Stimulated activated naive B cell treated with anti-CD40 and anti-IgM and Interleukin-4, amounts not matched to agents 10 μg/mL and 1 μg/mL and 100 μg/mL, for 72 hours (primary cell): ENCODE measurements around the gene CFAP58.
"Not testable (repeated sequence)": the region's sequence is repeated elsewhere in the genome, so short reads cannot be mapped to it uniquely, and the experiment has no call there.

Source experiments
- ATAC-seq, 2 donors: fragments of 150-1000 bp; cut with Tn5 transposase; replicated peaks; 2 replicates each; pipeline ENCODE4 v1.10.0; 2021; ENCODE audit warnings: moderate library complexity in 1 of 2
- DNase-seq: peaks from one replicate; pipeline ENCODE4 v3.0.0; 2021
- H3K27ac Mint-ChIP-seq: one replicate; pipeline ENCODE4 v1.8.0; 2022; ENCODE audit warnings: mild to moderate bottlenecking, mixed read lengths
- H3K27me3 Mint-ChIP-seq, 2 donors: one replicate each; pipeline ENCODE4 v1.8.0; 2022; ENCODE audit warnings: mixed read lengths in 2 of 2
- H3K36me3 Mint-ChIP-seq, 2 donors: one replicate each; pipeline ENCODE4 v1.8.0; 2022; ENCODE audit warnings: mixed read lengths in 2 of 2, mild to moderate bottlenecking in 1 of 2
- H3K4me1 Mint-ChIP-seq, 2 donors: one replicate each; pipeline ENCODE4 v1.8.0; 2022; ENCODE audit warnings: mixed read lengths in 2 of 2, mild to moderate bottlenecking in 1 of 2
- H3K4me3 Mint-ChIP-seq, 2 donors: one replicate each; pipeline ENCODE4 v1.8.0; 2022; ENCODE audit warnings: mild to moderate bottlenecking in 2 of 2, mixed read lengths in 2 of 2, moderate library complexity in 1 of 2
- H3K9me3 Mint-ChIP-seq, 2 donors: one replicate each; pipeline ENCODE4 v1.8.0; 2022; ENCODE audit warnings: mixed read lengths in 2 of 2, mild to moderate bottlenecking in 1 of 2

The CFAP58 gene

GRCh38 chr10:104435822-104436221, 82.2 kb downstream of the CFAP58 start:
- Mint-ChIP-seq H3K9me3 (no peaks in the 10 kb centered on the region), H3K27ac (no peak overlapping the region), H3K4me1 (no peaks in the 10 kb centered on the region), H3K4me3 (no peak overlapping the region), H3K36me3 (no peaks in the 10 kb centered on the region), H3K27me3 (peaks cover 13 to 16% of the 10 kb centered on the region in 2 donors)
- no peak for DNase-seq
- no peak for ATAC-seq

- Mint-ChIP-seq H3K4me1 (no peaks in the 10 kb centered on the region), H3K36me3 (no peaks in the 10 kb centered on the region), H3K27me3 (peaks cover 13 to 16% of the 10 kb centered on the region in 2 donors), H3K4me3 (no peak overlapping the region), H3K27ac (no peak overlapping the region), H3K9me3 (no peaks in the 10 kb centered on the region)
- DNase-seq (no peak), ATAC-seq (no peak)
These were observed 83.6 kb downstream of the CFAP58 start for GRCh38 chr10:104437226-104437625.

GRCh38 chr10:104440221-104440620, 86.6 kb downstream of the CFAP58 start:
- no peak for DNase-seq
- H3K4me1 Mint-ChIP-seq = no peaks in the 10 kb centered on the region
- no peak for ATAC-seq
- H3K4me3 Mint-ChIP-seq = no peak overlapping the region
- H3K27me3 Mint-ChIP-seq = peaks cover 5 to 8% of the 10 kb centered on the region in 2 donors
- H3K9me3 Mint-ChIP-seq = no peaks in the 10 kb centered on the region
- H3K27ac Mint-ChIP-seq = no peak overlapping the region
- no peaks in the 10 kb centered on the region for H3K36me3 Mint-ChIP-seq

- ATAC-seq (peak in 1 of 2 donors; percentile 38), DNase-seq (no peak)
- Mint-ChIP-seq H3K36me3 (no peaks in the 10 kb centered on the region), H3K9me3 (no peaks in the 10 kb centered on the region), H3K4me1 (no peaks in the 10 kb centered on the region), H3K27me3 (no peaks in the 10 kb centered on the region), H3K4me3 (no peak overlapping the region), H3K27ac (no peak overlapping the region)
These were observed 87.8 kb downstream of the CFAP58 start for GRCh38 chr10:104441329-104442000.

GRCh38 chr10:104445359-104445758, 91.7 kb downstream of the CFAP58 start:
- Mint-ChIP-seq H3K4me3 (no peak overlapping the region), H3K27me3 (peaks cover 0 to 5% of the 10 kb centered on the region in 2 donors), H3K27ac (no peak overlapping the region), H3K9me3 (no peaks in the 10 kb centered on the region), H3K4me1 (no peaks in the 10 kb centered on the region), H3K36me3 (no peaks in the 10 kb centered on the region)
- DNase-seq (no peak), ATAC-seq (no peak)

- DNase-seq = no peak
- no peak for ATAC-seq
- Mint-ChIP-seq H3K4me1 (no peaks in the 10 kb centered on the region), H3K9me3 (no peaks in the 10 kb centered on the region), H3K27ac (no peak overlapping the region), H3K27me3 (peaks cover 0 to 5% of the 10 kb centered on the region in 2 donors), H3K4me3 (no peak overlapping the region), H3K36me3 (no peaks in the 10 kb centered on the region)
These were observed 92.5 kb downstream of the CFAP58 start for GRCh38 chr10:104446151-104446550.

GRCh38 chr10:104447331-104447730, 93.7 kb downstream of the CFAP58 start:
- DNase-seq = no peak
- H3K36me3 Mint-ChIP-seq = no peaks in the 10 kb centered on the region

GRCh38 chr10:104447906-104448305, 94.3 kb downstream of the CFAP58 start:
- ATAC-seq = no peak

More at GRCh38 chr10:104447331-104447730, 93.7 kb downstream of the CFAP58 start:
- Mint-ChIP-seq H3K4me1 (no peaks in the 10 kb centered on the region), H3K27ac (no peak overlapping the region), H3K27me3 (peaks cover 0 to 5% of the 10 kb centered on the region in 2 donors), H3K4me3 (no peak overlapping the region), H3K9me3 (no peaks in the 10 kb centered on the region)
- ATAC-seq = no peak

GRCh38 chr10:104449391-104449790, 95.8 kb downstream of the CFAP58 start:
- no peaks in the 10 kb centered on the region for H3K9me3 Mint-ChIP-seq
- ATAC-seq (no peak), DNase-seq (no peak)
- H3K36me3 Mint-ChIP-seq = no peaks in the 10 kb centered on the region
- no peak overlapping the region for H3K4me3 Mint-ChIP-seq
- H3K27ac Mint-ChIP-seq = no peak overlapping the region
- H3K27me3 Mint-ChIP-seq = peaks cover 0 to 5% of the 10 kb centered on the region in 2 donors
- H3K4me1 Mint-ChIP-seq = no peaks in the 10 kb centered on the region

More at GRCh38 chr10:104447906-104448305, 94.3 kb downstream of the CFAP58 start:
- Mint-ChIP-seq H3K36me3 (no peaks in the 10 kb centered on the region), H3K27ac (no peak overlapping the region), H3K4me1 (no peaks in the 10 kb centered on the region), H3K4me3 (no peak overlapping the region), H3K27me3 (peaks cover 0 to 5% of the 10 kb centered on the region in 2 donors), H3K9me3 (no peaks in the 10 kb centered on the region)
- DNase-seq = no peak

GRCh38 chr10:104450490-104450889, 96.9 kb downstream of the CFAP58 start:
- Mint-ChIP-seq H3K9me3 (no peaks in the 10 kb centered on the region), H3K27ac (no peak overlapping the region), H3K27me3 (peaks cover 0 to 7% of the 10 kb centered on the region in 2 donors), H3K4me3 (no peak overlapping the region), H3K4me1 (no peaks in the 10 kb centered on the region), H3K36me3 (no peaks in the 10 kb centered on the region)
- ATAC-seq (no peak), DNase-seq (no peak)

- Mint-ChIP-seq H3K36me3 (no peaks in the 10 kb centered on the region), H3K27ac (no peak overlapping the region), H3K9me3 (no peaks in the 10 kb centered on the region)
These were observed 97.3 kb downstream of the CFAP58 start for GRCh38 chr10:104450954-104451353.

GRCh38 chr10:104452977-104453376, 99.3 kb downstream of the CFAP58 start:
- peaks cover 3 to 6% of the 10 kb centered on the region in 2 donors for H3K4me1 Mint-ChIP-seq
- peaks cover 0 to 6% of the 10 kb centered on the region in 2 donors for H3K27me3 Mint-ChIP-seq
- H3K27ac Mint-ChIP-seq = no peak overlapping the region
- ATAC-seq = no peak
- no peak overlapping the region for H3K4me3 Mint-ChIP-seq
- DNase-seq = no peak
- H3K36me3 Mint-ChIP-seq = no peaks in the 10 kb centered on the region
- H3K9me3 Mint-ChIP-seq = no peaks in the 10 kb centered on the region

More at GRCh38 chr10:104450954-104451353, 97.3 kb downstream of the CFAP58 start:
- no peak for ATAC-seq
- DNase-seq = no peak
- H3K4me1 Mint-ChIP-seq = no peaks in the 10 kb centered on the region
- peaks cover 0 to 9% of the 10 kb centered on the region in 2 donors for H3K27me3 Mint-ChIP-seq
- no peak overlapping the region for H3K4me3 Mint-ChIP-seq

GRCh38 chr10:104456802-104457542, 103.3 kb downstream of the CFAP58 start:
- peaks cover 0 to 1% of the 10 kb centered on the region in 2 donors for H3K9me3 Mint-ChIP-seq

GRCh38 chr10:104457543-104457828, 103.9 kb downstream of the CFAP58 start:
- Mint-ChIP-seq H3K4me3 (no peak overlapping the region), H3K27ac (no peak overlapping the region), H3K9me3 (peaks cover 0 to 1% of the 10 kb centered on the region in 2 donors), H3K36me3 (no peaks in the 10 kb centered on the region), H3K4me1 (peaks cover 3 to 6% of the 10 kb centered on the region in 2 donors), H3K27me3 (peaks cover 8 to 12% of the 10 kb centered on the region in 2 donors)
- DNase-seq = no peak
- ATAC-seq = no peak

More at GRCh38 chr10:104456802-104457542, 103.3 kb downstream of the CFAP58 start:
- ATAC-seq = peak in 1 of 2 donors; percentile 67
- H3K36me3 Mint-ChIP-seq = no peaks in the 10 kb centered on the region
- H3K27ac Mint-ChIP-seq = no peak overlapping the region
- no peak for DNase-seq
- H3K4me3 Mint-ChIP-seq = no peak overlapping the region
- peaks cover 3 to 6% of the 10 kb centered on the region in 2 donors for H3K4me1 Mint-ChIP-seq
- peaks cover 8 to 12% of the 10 kb centered on the region in 2 donors for H3K27me3 Mint-ChIP-seq

- H3K27ac Mint-ChIP-seq, ATAC-seq, H3K36me3 Mint-ChIP-seq, H3K4me3 Mint-ChIP-seq, DNase-seq, H3K4me1 Mint-ChIP-seq: not testable (repeated sequence)
- H3K9me3 Mint-ChIP-seq = peaks cover 9 to 14% of the 10 kb centered on the region in 2 donors
- peaks cover 15 to 25% of the 10 kb centered on the region in 2 donors for H3K27me3 Mint-ChIP-seq
These were observed 111.9 kb downstream of the CFAP58 start for GRCh38 chr10:104465575-104465974.
